NCI-H446 treated with DMSO at 0.1 percent for 48 hours (cell line): ENCODE results near the gene PTPRN2.
"Not testable (repeated sequence)": the region's sequence is repeated elsewhere in the genome, so short reads cannot be mapped to it uniquely, and the experiment has no call there.

ENCODE experiments used
- DNase-seq: peaks from one replicate; lab custom pipeline; 2025; lab: John Stamatoyannopoulos, UW

Gene PTPRN2

GRCh38 chr7:158229945-158230344 is 357.7 kb downstream of the PTPRN2 start:
- DNase-seq = no peak

GRCh38 chr7:158228986-158229385 is 358.6 kb downstream of the PTPRN2 start:
- DNase-seq = no peak

- no peak for DNase-seq
Measured at GRCh38 chr7:158228131-158228530, 359.5 kb downstream of the PTPRN2 start.

DNA sequence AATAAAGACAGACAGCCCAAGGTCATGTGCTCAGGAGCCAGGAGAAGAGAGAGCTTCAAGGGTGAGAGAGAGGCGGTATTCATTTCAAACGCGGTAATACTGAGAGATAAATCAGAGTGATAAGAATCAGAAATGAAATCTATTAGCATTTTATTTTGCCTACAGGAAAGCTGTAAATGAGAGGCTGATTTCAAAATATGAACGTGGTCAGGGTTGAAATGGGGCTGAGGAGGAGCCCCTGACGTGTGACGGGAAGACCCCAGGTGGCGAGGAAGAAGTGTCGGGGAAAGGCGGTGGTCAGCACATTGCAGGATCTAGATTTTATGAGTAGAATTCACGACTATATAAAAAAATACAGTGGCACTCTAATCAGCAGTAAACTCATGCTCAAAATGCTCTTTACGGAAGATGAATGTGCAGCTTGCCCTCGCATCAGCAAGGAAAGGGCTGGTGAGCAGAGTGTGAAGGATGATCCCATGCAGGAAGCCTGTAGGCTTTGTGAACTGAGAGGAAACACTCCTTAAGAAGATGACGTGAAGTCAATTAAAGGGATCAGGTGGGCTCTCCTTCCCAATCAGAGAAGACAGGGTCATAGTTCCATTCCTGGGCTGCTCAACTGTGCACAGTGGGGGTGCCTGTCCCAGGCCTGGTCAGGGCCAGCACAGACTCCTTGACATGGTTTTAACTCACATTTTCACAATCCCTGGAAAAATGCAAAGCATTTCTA is 360.2 kb downstream of the PTPRN2 start:
- no peak for DNase-seq

DNA sequence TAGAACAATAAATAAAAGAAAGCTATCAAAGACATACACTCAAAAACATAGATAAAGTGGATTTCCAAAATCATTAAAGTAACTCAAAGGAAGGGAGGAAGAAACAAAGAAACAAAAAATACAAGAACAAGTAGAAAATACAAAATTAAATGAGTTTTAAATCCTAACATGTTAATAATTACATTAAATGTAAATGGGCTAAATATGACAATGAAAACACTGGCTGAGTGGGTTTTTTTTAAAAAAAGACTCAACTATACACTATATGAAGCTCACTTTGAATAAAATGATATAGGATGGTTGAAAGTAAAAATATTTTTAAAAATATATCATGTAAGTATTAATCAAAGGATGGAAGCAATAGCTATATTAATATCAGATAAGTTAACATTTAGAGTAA is 371.4 kb downstream of the PTPRN2 start:
- DNase-seq = no peak

- no peak for DNase-seq
Measured at GRCh38 chr7:158209435-158209834, 378.2 kb downstream of the PTPRN2 start.

DNA sequence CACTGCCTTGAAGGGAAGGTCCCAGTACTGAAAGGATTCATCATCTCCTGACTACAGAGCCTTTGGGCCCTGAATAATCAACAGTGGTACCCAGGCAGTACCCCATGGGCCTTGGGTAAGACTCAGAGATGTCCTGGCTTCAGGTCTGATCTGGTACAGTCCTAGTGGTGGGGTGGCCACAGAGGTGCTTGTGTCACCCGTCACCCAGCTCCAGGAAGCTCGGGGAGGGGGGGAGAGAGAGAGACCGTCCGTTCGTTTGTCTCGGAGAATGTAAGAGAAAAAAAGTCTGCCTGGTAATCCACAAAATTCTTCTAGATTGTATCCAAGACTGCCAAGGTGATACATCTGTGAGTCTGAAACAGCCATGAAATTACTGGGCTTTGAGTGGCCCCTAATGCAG is 381.3 kb downstream of the PTPRN2 start:
- DNase-seq = no peak

GRCh38 chr7:158204453-158204852 is 383.2 kb downstream of the PTPRN2 start:
- no peak for DNase-seq

GRCh38 chr7:158203948-158204347 is 383.7 kb downstream of the PTPRN2 start:
- not testable (repeated sequence) for DNase-seq

GRCh38 chr7:158194365-158194900 is 393.2 kb downstream of the PTPRN2 start:
- no peak for DNase-seq

GRCh38 chr7:158193446-158193845 is 394.2 kb downstream of the PTPRN2 start:
- DNase-seq = no peak

DNA sequence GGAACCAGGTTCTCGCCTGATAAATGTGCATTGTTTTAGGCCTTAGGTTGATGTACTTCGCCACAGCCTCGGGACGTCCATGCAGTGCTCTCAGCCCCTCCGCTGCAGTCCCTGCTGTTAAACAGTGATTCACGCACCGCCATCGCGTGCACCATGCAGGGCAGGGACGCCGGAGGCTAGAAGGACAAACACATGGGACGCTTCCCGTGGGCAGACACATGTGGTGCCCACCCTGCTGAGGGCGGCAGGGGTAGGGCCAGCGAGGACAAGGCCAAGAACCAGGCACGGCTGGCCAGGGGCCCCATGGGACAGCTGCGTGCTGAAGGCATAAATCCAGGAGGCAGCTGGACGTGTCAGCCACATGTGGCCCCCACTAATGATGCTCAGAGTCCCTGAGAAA is 394.7 kb downstream of the PTPRN2 start:
- no peak for DNase-seq

DNA sequence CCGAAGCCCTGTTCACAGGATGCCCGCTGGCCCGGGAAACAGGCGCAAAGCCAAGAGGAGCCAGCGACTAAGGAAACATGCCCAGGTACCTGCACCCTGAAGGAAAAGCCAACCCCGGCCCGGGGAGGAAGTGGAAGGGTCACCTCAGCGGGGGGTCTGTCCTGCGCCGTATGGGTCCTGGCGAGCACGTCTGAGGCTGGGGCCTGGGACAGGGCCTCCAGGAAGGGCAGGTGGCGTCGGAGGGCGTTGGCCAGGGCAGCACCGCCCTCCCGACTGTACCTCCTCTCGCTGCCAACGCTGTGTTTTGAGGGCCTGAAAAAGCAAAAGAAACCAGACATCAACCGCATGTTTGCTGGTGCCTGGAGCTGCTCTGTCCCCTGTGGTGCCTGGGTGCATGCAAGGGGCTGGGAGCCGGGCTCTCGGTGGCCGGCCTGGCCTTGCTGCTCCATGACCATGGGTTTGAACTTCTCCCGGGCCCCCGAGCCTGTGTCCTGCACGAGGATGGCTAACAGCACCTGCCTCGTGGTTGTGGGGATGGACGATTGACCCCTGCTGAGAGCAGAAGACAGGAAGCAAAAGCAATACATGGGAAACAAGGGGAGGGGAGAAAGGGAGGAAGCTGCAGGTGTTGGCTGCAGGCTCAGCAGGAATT is 395.3 kb downstream of the PTPRN2 start:
- no peak for DNase-seq

DNA sequence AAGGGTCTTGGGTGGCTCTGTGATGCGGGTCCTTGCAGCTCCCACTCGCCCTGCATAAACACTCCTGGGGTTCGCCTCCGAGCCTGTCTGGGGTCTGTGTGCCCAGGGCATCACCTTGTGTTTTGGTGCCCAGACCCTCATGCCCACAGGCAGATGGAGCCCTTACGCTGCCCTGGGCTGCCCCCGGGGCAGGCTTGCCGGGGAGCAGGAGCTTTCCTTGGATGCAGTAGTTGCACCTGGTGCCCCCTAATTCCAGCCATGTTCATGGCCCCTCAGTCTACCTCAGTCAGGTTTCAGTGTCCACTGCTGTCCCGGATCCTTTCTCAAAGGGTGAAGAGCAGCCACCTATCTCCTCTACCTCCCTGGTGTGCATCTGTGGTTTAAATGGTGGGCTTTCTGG is 396.0 kb downstream of the PTPRN2 start:
- no peak for DNase-seq

DNA sequence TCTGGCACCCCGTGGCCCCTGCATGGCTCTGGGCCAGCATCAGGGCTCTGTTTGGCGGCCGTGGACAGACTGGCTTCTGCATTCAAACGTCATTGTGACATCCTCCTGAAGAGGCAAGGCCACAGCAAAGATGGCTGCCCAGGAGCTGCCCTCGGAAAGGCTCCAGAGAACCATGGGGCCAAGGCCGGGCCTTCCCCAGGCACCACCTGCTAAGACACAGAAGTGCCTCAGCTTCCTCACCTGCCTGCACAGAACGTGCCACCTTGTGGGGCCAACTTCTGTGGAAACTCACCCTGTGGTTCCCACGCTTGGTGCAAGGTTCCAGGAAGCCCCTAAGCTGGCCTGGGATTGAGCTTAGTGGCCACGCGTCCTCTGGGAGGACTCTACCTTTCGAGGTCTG is 396.9 kb downstream of the PTPRN2 start:
- DNase-seq = no peak

GRCh38 chr7:158188676-158189075 is 398.9 kb downstream of the PTPRN2 start:
- DNase-seq = no peak

DNA sequence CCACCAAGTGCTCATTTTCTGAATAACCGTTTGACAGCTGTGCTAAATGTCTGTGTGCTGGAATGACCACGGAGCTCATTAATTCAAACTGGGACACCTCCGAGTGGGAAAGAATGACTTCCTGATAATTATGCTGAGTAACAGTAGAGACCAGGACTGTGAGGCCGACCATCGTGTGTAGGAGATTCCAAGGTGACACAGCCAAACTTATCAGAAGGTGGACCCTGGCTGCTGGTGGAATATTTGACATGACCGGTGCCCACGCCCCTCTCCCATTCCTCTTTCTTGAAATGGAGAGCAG is 400.0 kb downstream of the PTPRN2 start:
- no peak for DNase-seq

- DNase-seq = no peak
Measured at GRCh38 chr7:158186864-158187693, 400.5 kb downstream of the PTPRN2 start.

GRCh38 chr7:158186406-158186805 is 401.2 kb downstream of the PTPRN2 start:
- DNase-seq = no peak

GRCh38 chr7:158185653-158186052 is 402.0 kb downstream of the PTPRN2 start:
- DNase-seq = no peak

GRCh38 chr7:158183431-158183830 is 404.2 kb downstream of the PTPRN2 start:
- no peak for DNase-seq

DNA sequence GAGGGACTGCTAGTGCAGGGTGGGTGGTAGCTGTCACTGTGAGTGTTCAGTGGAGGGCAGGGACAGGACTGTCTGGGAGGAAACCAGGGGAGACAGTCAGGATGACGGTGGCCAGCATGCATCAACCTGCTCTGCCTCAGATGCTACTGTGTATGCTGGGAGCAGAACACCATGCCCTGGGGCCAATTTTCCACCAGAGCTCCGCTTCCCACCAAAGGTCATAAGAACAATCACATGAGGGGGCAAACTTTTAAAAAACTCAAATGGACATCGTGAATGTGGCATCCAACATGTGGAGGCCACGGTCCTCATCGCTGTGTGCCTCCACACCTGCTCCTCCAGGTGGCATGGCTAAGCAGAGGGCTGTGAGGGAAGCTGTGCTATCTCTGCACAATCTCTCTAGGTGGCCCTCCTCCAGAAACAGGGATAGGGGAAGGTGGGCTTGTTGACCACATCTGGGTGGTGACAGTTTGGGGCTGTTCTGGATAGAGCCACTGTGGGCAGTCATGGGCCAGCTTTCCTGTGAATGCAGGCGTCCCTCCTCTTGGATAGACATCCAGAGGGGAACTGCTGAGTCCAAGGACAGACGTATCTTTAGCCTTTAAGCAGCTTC is 411.0 kb downstream of the PTPRN2 start:
- no peak for DNase-seq
